Activated T-cell treated with anti-CD3 and anti-CD28 coated beads for 24 hours (primary cell): ENCODE data around the gene KRTAP5-6.

Experiments
- DNase-seq: peaks from one replicate; pipeline ENCODE4 v3.0.0-alpha.2; 2020; ENCODE audit warnings: low read depth

The KRTAP5-6 gene

DNA sequence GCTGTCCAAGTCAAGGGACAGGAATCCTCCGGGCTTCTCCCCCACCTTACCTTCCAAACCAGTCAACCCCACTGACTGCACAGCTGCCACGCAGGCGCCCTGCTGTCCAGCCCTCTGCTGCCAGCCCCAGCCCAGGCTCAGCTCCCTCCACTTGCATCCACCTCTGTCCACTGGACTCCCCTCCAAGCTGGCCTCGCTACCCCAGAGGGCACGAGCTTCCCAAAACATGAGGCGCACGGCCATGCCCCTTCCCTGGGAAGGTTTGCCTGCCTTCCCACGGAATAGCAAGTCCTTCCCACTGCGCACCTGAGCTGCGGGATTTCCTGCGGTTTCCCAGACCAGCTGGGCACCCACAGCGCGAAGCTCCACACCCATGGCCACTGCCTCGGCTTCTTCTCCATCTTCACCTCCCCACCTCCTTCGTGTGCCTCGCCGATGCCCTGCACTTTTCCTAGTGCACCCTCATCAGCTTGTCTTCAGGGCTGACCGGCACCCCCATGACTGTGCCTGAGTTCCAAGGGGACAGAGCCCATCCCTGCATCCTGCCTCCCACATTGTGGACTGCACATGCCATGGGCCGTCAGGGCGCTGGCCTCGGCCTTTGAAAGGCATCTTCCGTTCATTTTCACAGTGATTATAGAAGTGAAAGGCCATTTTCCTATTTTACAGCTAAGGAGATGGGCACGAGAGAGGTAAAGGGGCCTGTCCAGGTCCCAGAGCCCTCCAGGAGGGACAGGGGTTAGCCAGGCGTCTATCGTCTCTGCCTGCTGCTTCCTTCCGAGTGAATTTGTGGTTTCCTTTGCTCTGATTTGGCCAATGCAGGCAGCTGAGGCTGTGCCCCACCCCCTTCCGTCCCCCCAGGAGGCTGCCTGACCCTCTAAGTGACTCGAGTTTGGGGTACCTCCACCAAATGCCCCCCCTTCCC lies 37.0 kb downstream of the KRTAP5-6 start:
- DNase-seq, result no peak

DNA sequence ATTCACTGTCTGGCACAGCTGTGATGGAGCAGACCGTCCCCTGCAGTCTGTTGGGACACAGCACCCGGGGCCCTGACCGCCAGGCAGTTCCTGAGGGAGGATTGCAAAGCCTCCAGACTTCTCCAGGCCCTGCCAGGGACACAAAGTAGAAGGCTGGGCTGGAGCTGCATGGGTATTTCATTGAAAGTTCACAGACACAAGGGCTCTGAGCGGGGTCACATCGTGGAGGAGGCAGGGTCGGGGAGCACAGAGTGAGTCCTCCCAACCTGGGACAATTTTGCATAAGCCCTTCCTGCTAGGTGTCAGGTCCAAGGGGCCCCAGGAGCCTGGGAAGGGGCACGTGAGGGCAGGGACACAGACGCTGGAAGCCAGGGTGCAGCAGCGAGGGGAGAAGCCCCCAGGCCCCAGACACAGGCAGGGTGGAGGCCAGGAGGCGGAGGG lies 37.7 kb downstream of the KRTAP5-6 start:
- DNase-seq, result no peak

- no peak for DNase-seq
Observed at GRCh38 chr11:1735271-1735670, 38.3 kb downstream of the KRTAP5-6 start.

DNA sequence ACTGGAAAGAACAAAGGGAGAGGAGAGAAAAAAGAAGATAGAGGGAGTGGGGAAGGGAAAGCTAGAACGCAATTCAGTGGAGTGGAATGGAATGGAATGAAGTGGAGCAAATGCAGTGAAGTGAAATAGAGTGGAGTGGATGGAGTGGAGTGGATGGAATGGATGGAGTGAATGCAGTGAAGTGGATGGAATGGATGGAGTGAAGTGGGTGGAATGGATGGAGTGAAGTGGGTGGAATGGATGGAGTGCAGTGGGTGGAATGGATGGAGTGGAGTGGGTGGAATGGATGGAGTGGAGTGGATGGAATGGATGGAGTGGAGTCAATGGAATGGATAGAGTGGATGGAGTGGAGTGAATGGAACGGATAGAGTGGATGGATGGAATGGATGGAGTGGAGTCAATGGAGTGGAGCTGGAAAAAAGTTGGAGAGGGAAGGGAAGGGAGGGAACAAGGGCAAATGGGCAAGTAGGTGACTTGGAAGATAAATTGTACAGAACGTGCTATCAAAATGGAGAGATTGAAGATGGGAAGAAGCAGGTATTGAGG lies 39.5 kb downstream of the KRTAP5-6 start:
- no peak for DNase-seq

- no peak for DNase-seq
Observed at GRCh38 chr11:1737080-1737757, 40.2 kb downstream of the KRTAP5-6 start.

- DNase-seq, result no peak
Observed at GRCh38 chr11:1738380-1738779, 41.4 kb downstream of the KRTAP5-6 start.

DNA sequence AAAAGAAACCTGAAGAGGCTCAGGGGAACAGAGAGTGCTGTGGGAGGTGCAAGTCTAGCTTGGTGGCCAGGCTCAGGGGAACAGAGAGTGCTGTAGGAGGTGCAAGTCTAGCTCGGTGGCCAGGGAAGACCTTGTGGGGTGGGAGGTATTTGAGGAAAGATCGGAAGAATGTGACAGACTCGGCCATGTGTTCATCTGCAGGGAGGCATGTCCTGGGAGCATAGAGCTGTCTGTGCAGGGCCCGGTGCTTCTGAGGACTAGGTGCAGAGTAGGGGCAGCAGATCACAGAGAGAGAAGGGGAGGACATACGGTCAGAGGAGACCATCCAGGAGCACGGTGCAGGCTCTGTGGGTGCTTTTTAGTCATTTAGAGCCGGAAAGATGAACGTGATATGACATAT lies 42.6 kb downstream of the KRTAP5-6 start:
- DNase-seq, result no peak

- DNase-seq, result no peak
Observed at GRCh38 chr11:1740786-1741530, 44.0 kb downstream of the KRTAP5-6 start.

GRCh38 chr11:1741741-1742140 lies 44.7 kb downstream of the KRTAP5-6 start:
- DNase-seq, result no peak

DNA sequence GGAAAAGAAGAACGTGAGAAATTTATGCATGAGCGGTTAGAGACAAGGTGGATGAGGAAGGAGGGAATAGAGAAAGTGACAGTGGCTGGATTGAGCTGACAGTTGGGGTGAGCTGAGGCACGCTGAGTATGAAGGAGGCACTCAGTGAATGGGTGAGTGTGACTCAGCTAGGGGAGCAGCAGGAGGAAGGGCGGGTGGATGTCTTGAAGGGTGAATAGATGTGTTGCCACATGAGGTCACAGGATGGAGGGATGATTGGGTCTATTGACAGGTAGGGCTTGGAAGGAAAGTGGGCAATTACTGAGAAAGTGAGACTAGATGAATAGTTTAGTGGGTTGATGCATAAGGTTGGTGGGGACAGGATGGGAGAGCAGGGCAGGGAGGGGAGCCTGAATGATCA lies 45.4 kb downstream of the KRTAP5-6 start:
- DNase-seq, result no peak

- no peak for DNase-seq
Observed at GRCh38 chr11:1742869-1743584, 46.0 kb downstream of the KRTAP5-6 start.

GRCh38 chr11:1743585-1744136 lies 46.7 kb downstream of the KRTAP5-6 start:
- DNase-seq, result no peak

DNA sequence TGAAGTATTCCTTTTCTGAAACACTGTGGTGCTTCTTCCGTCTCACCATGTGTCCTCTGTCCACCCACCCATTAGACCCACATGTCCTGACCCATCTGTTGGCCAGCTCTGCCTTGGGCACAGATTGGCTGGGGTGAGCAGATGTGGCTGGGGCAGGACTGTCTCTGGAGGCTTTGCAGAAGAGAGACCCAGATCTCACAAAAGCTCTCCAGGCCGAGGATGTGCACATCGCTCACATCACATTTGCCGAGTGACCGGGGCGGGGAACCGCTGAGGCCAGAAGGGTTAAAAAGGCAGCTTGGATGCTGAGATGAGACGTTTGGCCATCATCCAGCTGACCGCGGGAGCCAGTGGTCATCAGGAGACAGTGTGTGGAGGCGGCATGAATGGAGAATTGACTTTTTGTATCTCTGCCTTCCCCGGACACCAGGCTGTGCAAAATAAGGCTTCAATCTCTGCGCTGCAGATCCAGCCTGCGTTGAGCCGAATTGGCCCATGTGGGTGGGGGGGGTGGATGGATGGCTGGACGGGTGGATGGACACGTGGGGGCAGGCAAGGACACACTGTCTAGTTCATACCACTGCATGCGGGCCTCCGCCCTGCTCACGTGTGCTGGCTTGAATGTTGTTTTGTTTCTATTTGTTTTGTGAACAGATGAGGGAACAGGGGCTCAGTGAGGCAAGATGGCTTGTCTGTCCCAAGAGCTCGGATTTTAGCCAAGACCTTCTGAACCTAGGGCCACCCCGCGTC lies 47.3 kb downstream of the KRTAP5-6 start:
- no peak for DNase-seq

- no peak for DNase-seq
Observed at GRCh38 chr11:1744891-1745700, 48.1 kb downstream of the KRTAP5-6 start.

GRCh38 chr11:1745701-1746320 lies 48.8 kb downstream of the KRTAP5-6 start:
- DNase-seq, result no peak

- no peak for DNase-seq
Observed at GRCh38 chr11:1746511-1746931, 49.5 kb downstream of the KRTAP5-6 start.

GRCh38 chr11:1746956-1747752 lies 50.2 kb downstream of the KRTAP5-6 start:
- no peak for DNase-seq
